Measurements from ENCODE around the gene MAST4.

The MAST4 gene

GRCh38 chr5:66595756-66596635 lies at the start of gene MAST4:
Gene MAST4, plus strand, starts transcription at chr5:66596393. Its CDS starts 263 bp downstream, at chr5:66596656.
- DNase-seq (ENCODE audit: low read depth) = peak; percentile 76
- TF ChIP-seq, protein P1, sequence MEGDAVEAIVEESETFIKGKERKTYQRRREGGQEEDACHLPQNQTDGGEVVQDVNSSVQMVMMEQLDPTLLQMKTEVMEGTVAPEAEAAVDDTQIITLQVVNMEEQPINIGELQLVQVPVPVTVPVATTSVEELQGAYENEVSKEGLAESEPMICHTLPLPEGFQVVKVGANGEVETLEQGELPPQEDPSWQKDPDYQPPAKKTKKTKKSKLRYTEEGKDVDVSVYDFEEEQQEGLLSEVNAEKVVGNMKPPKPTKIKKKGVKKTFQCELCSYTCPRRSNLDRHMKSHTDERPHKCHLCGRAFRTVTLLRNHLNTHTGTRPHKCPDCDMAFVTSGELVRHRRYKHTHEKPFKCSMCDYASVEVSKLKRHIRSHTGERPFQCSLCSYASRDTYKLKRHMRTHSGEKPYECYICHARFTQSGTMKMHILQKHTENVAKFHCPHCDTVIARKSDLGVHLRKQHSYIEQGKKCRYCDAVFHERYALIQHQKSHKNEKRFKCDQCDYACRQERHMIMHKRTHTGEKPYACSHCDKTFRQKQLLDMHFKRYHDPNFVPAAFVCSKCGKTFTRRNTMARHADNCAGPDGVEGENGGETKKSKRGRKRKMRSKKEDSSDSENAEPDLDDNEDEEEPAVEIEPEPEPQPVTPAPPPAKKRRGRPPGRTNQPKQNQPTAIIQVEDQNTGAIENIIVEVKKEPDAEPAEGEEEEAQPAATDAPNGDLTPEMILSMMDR (conservative IDR thresholded peaks at IDR 0.05; ENCODE audit: control insufficient read depth, insufficient read depth, low read depth, low read length) = no peak
- peak within 1 kb of the TSS; percentile 45 for H3K4me3 ChIP-seq (ENCODE audit: control insufficient read depth, low read depth, low read length)

DNA sequence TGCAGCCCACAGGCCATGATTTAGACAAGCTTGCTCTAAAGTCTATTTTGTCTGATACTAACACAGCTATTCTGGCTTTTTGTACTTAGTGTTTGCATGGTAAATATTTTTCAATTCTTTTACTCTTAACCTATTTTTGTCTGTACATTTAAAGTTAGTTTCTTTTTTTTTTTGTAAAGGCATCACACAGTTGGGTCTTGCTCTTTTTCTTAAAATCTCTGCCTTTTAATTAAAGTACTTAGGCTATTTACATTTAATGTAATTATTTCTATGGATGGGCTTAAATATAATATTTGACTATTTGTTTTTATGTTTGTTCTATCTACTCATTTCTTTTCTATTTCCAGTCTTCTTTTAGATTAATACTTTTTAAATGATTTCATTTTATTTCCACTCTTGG lies 49.7 kb upstream of the MAST4 start:
- TF ChIP-seq, protein P1 (conservative IDR thresholded peaks at IDR 0.05; ENCODE audit: control insufficient read depth, insufficient read depth, low read depth, low read length) = no peak
- DNase-seq (ENCODE audit: low read depth) = no peak
- no peak overlapping the region for H3K4me3 ChIP-seq (ENCODE audit: control insufficient read depth, low read depth, low read length)

- H3K4me3 ChIP-seq (ENCODE audit: control insufficient read depth, low read depth, low read length) = no peak overlapping the region
- TF ChIP-seq, protein P1 (conservative IDR thresholded peaks at IDR 0.05; ENCODE audit: control insufficient read depth, insufficient read depth, low read depth, low read length) = no peak
- DNase-seq (ENCODE audit: low read depth) = no peak
Measured at GRCh38 chr5:66551338-66551737, 44.9 kb upstream of the MAST4 start.

DNA sequence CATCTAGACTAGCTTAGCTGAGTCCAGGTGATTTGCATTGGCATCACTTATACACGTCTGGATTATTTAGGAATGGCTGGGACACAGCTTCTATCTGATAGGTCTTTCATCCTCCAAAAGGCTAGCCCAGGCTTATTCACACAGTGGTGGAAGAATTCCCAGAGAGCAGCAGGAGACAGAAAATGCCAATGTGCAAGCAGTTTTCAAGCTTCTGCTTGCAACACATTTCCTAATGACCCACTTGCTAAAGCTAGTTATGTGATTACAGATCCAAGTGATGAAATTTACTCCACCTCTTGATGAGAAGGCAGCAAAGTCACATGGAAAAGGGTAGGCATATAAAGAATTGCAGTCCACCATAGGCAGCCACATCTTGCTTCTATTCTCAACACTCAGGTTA lies 44.2 kb upstream of the MAST4 start:
- H3K4me3 ChIP-seq (ENCODE audit: control insufficient read depth, low read depth, low read length) = no peak overlapping the region
- TF ChIP-seq, protein P1 (conservative IDR thresholded peaks at IDR 0.05; ENCODE audit: control insufficient read depth, insufficient read depth, low read depth, low read length) = no peak
- no peak for DNase-seq (ENCODE audit: low read depth)

GRCh38 chr5:66553368-66553912 lies 42.8 kb upstream of the MAST4 start:
- no peak overlapping the region for H3K4me3 ChIP-seq (ENCODE audit: control insufficient read depth, low read depth, low read length)
- no peak for DNase-seq (ENCODE audit: low read depth)
- TF ChIP-seq, protein P1 (conservative IDR thresholded peaks at IDR 0.05; ENCODE audit: control insufficient read depth, insufficient read depth, low read depth, low read length) = no peak

DNA sequence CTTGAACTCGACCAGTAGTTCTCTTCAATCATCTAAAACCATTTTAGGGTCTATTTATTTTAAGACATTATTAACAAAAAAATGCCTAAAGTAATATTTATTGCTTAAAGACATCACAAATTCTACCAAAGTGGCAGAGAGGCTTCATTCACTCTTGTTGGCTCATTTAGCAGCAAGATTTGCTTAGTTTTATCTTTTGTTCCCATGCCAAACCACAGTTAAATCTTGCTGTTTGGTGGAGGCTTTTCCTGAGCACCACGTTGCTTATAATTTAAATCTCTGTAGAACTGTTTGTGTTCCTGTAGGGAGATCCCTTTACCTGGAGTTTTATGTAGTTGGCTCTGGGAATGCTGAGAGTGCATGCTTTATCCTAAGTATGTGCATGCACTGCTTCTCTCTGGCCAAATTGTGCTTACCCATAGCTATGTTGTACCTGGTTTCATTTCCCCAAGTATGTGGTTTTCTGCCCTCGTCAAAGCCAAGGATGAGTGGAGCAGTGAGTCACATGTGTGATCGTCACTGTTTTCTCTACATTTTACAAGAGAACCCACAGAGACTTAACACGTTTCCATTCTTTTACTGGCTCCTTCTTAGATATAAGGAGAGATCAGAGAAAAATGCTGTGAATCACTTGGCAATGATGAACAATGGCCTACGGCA lies 42.1 kb upstream of the MAST4 start:
- no peak overlapping the region for H3K4me3 ChIP-seq (ENCODE audit: control insufficient read depth, low read depth, low read length)
- DNase-seq (ENCODE audit: low read depth) = peak; percentile 24
- TF ChIP-seq, protein P1 (conservative IDR thresholded peaks at IDR 0.05; ENCODE audit: control insufficient read depth, insufficient read depth, low read depth, low read length) = no peak
